ENCODE results near the gene TMEM147.

- TF ChIP-seq HDGF (IDR thresholded peaks at IDR 0.05; ENCODE audit: borderline replicate concordance) (no peak), SP1 (IDR thresholded peaks at IDR 0.05) (no peak), FOXM1 (IDR thresholded peaks at IDR 0.05; ENCODE audit: borderline replicate concordance) (no peak), CTBP1 (IDR thresholded peaks at IDR 0.05; ENCODE audit: borderline replicate concordance) (no peak)
Measured at GRCh38 chr19:35549879-35550523, 4.6 kb downstream of the TMEM147 start.
